ENCODE measurements around the gene HPN. TPM values are rescaled to one million over a fixed set of nuclear protein-coding genes. Genes with fewer than 3 reads are reported as not detected.
"Not testable (repeated sequence)": the region's sequence is repeated elsewhere in the genome, so short reads cannot be mapped to it uniquely, and the experiment has no call there.

HPN gene
- total RNA-seq, 1 donor from 2014 or later = 3.4 TPM

- intact Hi-C loops (cut with micrococcal nuclease) = no loop called here
- H3K9me3 ChIP-seq (replicated peaks) = no peaks in the 10 kb centered on the region
- H3K27ac ChIP-seq (replicated peaks) = no peak overlapping the region
- H3K4me3 ChIP-seq = no peak overlapping the region
- TF ChIP-seq, protein P1, sequence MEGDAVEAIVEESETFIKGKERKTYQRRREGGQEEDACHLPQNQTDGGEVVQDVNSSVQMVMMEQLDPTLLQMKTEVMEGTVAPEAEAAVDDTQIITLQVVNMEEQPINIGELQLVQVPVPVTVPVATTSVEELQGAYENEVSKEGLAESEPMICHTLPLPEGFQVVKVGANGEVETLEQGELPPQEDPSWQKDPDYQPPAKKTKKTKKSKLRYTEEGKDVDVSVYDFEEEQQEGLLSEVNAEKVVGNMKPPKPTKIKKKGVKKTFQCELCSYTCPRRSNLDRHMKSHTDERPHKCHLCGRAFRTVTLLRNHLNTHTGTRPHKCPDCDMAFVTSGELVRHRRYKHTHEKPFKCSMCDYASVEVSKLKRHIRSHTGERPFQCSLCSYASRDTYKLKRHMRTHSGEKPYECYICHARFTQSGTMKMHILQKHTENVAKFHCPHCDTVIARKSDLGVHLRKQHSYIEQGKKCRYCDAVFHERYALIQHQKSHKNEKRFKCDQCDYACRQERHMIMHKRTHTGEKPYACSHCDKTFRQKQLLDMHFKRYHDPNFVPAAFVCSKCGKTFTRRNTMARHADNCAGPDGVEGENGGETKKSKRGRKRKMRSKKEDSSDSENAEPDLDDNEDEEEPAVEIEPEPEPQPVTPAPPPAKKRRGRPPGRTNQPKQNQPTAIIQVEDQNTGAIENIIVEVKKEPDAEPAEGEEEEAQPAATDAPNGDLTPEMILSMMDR (IDR thresholded peaks at IDR 0.05; ENCODE audit: borderline replicate concordance) = no peak
- peaks cover 16% of the 10 kb centered on the region for H3K4me1 ChIP-seq
- DNase-seq = no peak
- H3K36me3 ChIP-seq = peaks cover 41% of the 10 kb centered on the region
- no peaks in the 10 kb centered on the region for H3K27me3 ChIP-seq (ENCODE audit: low read depth)
Observed at GRCh38 chr19:35027851-35028599, 13.5 kb upstream of the HPN start.

DNA sequence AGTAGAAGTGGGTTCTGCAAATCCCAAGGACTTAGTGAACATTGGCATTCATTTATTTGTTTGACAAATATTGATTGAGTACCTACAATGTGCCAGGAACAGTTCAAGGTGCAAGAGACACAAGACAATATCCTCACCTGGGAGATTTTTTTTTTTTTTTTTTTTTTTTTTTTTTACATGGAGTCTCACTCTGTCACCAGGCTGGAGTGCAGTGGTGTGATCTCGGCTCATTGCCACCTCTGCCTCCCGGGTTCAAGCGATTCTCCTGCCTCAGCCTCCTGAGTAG lies 13.0 kb upstream of the HPN start:
- H3K4me3 ChIP-seq; H3K27me3 ChIP-seq (ENCODE audit: low read depth); intact Hi-C loops (cut with micrococcal nuclease); DNase-seq; H3K9me3 ChIP-seq (replicated peaks); H3K27ac ChIP-seq (replicated peaks): not testable (repeated sequence)
- H3K36me3 ChIP-seq = peaks cover 37% of the 10 kb centered on the region
- H3K4me1 ChIP-seq = peaks cover 16% of the 10 kb centered on the region

- H3K4me3 ChIP-seq; H3K27me3 ChIP-seq (ENCODE audit: low read depth); H3K27ac ChIP-seq (replicated peaks); intact Hi-C loops (cut with micrococcal nuclease); H3K9me3 ChIP-seq (replicated peaks); DNase-seq: not testable (repeated sequence)
- Histone ChIP-seq H3K36me3 (peaks cover 37% of the 10 kb centered on the region), H3K4me1 (peaks cover 16% of the 10 kb centered on the region)
Observed at GRCh38 chr19:35029275-35029736, 12.2 kb upstream of the HPN start.

- TF ChIP-seq, protein P1 (IDR thresholded peaks at IDR 0.05; ENCODE audit: borderline replicate concordance) = no peak
- Histone ChIP-seq H3K9me3 (replicated peaks) (no peaks in the 10 kb centered on the region), H3K4me3 (peak overlapping the region; percentile 69), H3K27me3 (ENCODE audit: low read depth) (no peaks in the 10 kb centered on the region), H3K36me3 (peaks cover 41% of the 10 kb centered on the region), H3K4me1 (peaks cover 18% of the 10 kb centered on the region), H3K27ac (replicated peaks) (peak overlapping the region; percentile 65)
- intact Hi-C loops (cut with micrococcal nuclease) = no loop called here
- no peak for DNase-seq
Observed at GRCh38 chr19:35029737-35030256, 11.7 kb upstream of the HPN start.

GRCh38 chr19:35030257-35031071 lies 11.1 kb upstream of the HPN start, which contains the start of gene SCN1B:
Gene SCN1B, plus strand, starts transcription at chr19:35030470. Its CDS starts 351 bp downstream, at chr19:35030821.
- intact Hi-C loops (cut with micrococcal nuclease) = no loop called here
- H3K4me1 ChIP-seq = peaks cover 22% of the 10 kb centered on the region
- H3K36me3 ChIP-seq = peaks cover 36% of the 10 kb centered on the region

More at GRCh38 chr19:35030257-35031071, 11.1 kb upstream of the HPN start, which contains the start of gene SCN1B:
- H3K9me3 ChIP-seq (replicated peaks) = no peaks in the 10 kb centered on the region
- DNase-seq = peak; percentile 65
- no peaks in the 10 kb centered on the region for H3K27me3 ChIP-seq (ENCODE audit: low read depth)
- peak within 1 kb of the TSS; percentile 69 for H3K4me3 ChIP-seq
- TF ChIP-seq, protein P1 (IDR thresholded peaks at IDR 0.05; ENCODE audit: borderline replicate concordance) = no peak
- peak within 1 kb of the TSS; percentile 65 for H3K27ac ChIP-seq (replicated peaks)
